ENCODE results near the gene NPEPPS.

The NPEPPS gene

DNA sequence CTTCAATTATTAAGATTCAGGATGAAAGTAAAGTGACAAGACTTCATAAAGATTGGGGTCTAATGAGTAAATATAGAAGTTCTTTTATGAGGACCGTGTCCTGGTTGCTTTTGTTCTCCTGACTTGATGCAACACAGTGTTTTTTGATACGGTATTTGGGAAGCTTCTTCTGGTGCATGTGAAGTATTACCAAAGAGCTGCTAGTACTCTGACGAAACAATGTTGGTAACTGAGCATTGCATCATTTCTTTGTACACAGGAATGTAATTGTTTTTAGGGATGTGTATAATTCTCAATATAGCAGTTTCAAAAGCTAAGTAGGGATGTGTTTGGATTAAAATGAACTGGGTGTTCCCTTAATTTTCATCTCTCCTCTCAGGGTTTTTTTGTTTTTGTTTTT is 134.7 kb downstream of the NPEPPS start:
- H3K9me3 ChIP-seq (ENCODE audit: control insufficient read depth, insufficient read depth, low read depth, low read length): no peaks in the 10 kb centered on the region
- POLR2A ChIA-PET: interaction anchor here (0.7 to 2.2 kb wide), 2 partner anchors 9 to 16 kb away, joined by 3 to 15 read pairs; partner anchors contain the start of gene KPNB1
- CTCF ChIA-PET: interaction anchor here (0.6 to 7.0 kb wide), 11 partner anchors 11 to 110 kb away, joined by 3 to 107 read pairs (median 8); no protein-coding TSS in a partner anchor
- no peak overlapping the region for H3K4me3 ChIP-seq (ENCODE audit: low read depth, low read length)
- no peaks in the 10 kb centered on the region for H3K4me1 ChIP-seq (ENCODE audit: control insufficient read depth, insufficient read depth, low read length)
- TF ChIP-seq ZNF501 (tag by site-specific recombination; IDR thresholded peaks at IDR 0.05) (no peak), SALL2 (tag by site-specific recombination; IDR thresholded peaks at IDR 0.05; ENCODE audit: borderline replicate concordance) (no peak)
- peaks cover 95 to 97% of the 10 kb centered on the region in 2 experiments for H3K36me3 ChIP-seq (ENCODE audit: control insufficient read depth in 2 of 2, insufficient read depth in 1 of 2, low read length in 2 of 2)
- no peak overlapping the region for H3K27ac ChIP-seq (ENCODE audit: extremely low read depth, low read depth, low read length)

DNA sequence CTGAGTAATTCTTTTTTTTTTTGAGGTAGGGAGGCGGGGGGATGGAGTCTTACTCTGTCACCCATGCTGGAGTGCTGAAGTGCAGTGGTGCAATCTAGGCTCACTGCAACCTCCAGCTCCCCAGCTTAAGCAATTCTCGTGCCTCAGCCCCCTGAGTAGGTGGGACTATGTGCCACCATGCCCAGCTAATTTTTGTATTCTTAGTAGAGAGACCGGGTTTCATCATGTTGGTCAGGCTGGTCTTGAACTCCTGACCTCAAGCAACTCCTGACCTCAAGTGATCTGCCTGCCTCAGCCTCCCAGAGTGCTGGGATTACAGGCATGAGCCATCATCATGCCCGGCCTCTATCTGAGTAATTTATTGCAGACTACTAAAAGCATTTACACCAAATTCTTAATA is 138.2 kb downstream of the NPEPPS start:
- H3K36me3 ChIP-seq (ENCODE audit: control insufficient read depth in 2 of 2, insufficient read depth in 1 of 2, low read length in 2 of 2): peaks cover 95 to 97% of the 10 kb centered on the region in 2 experiments
- CTCF ChIA-PET: interaction anchor here (0.6 to 1.0 kb wide), 2 partner anchors 15 to 82 kb away, joined by 3 to 4 read pairs; no protein-coding TSS in a partner anchor
- H3K4me3 ChIP-seq (ENCODE audit: low read depth, low read length): no peak overlapping the region
- POLR2A ChIA-PET: interaction anchor here (1.3 kb wide), 1 partner anchor 18 kb away, joined by 7 read pairs; no protein-coding TSS in a partner anchor
- no peaks in the 10 kb centered on the region for H3K9me3 ChIP-seq (ENCODE audit: control insufficient read depth, insufficient read depth, low read depth, low read length)
- no peak overlapping the region for H3K27ac ChIP-seq (ENCODE audit: extremely low read depth, low read depth, low read length)
- H3K4me1 ChIP-seq (ENCODE audit: control insufficient read depth, insufficient read depth, low read length): no peaks in the 10 kb centered on the region
- no peak for TF ChIP-seq ZNF626 (tag by site-specific recombination; IDR thresholded peaks at IDR 0.05)
- no peak for TF ChIP-seq ZNF211 (tag by site-specific recombination; IDR thresholded peaks at IDR 0.05; ENCODE audit: low read depth)
- no peak for TF ChIP-seq ZNF658 (tag by site-specific recombination; IDR thresholded peaks at IDR 0.05)
- no peak for TF ChIP-seq ZFP41 (tag by site-specific recombination; IDR thresholded peaks at IDR 0.05; ENCODE audit: borderline replicate concordance)
- no peak for TF ChIP-seq ZXDB (tag by site-specific recombination; IDR thresholded peaks at IDR 0.05)
- no peak for TF ChIP-seq BCL11A (tag by site-specific recombination; IDR thresholded peaks at IDR 0.05; ENCODE audit: low read depth)
- no peak for TF ChIP-seq ZNF433 (tag by site-specific recombination; IDR thresholded peaks at IDR 0.05; ENCODE audit: low read depth)
- TF ChIP-seq ZNF248 (tag by site-specific recombination; IDR thresholded peaks at IDR 0.05): no peak
- TF ChIP-seq ZBTB7A (tag by site-specific recombination; IDR thresholded peaks at IDR 0.05; ENCODE audit: low read depth): no peak
- no peak for TF ChIP-seq ZSCAN23 (tag by site-specific recombination; IDR thresholded peaks at IDR 0.05)
- TF ChIP-seq HOXA7 (CRISPR knock-in tag; IDR thresholded peaks at IDR 0.05; ENCODE audit: borderline replicate concordance): no peak
- TF ChIP-seq ZNF140 (tag by site-specific recombination; IDR thresholded peaks at IDR 0.05): no peak
- TF ChIP-seq ZNF350 (tag by site-specific recombination; IDR thresholded peaks at IDR 0.05): no peak
- TF ChIP-seq, protein P1, sequence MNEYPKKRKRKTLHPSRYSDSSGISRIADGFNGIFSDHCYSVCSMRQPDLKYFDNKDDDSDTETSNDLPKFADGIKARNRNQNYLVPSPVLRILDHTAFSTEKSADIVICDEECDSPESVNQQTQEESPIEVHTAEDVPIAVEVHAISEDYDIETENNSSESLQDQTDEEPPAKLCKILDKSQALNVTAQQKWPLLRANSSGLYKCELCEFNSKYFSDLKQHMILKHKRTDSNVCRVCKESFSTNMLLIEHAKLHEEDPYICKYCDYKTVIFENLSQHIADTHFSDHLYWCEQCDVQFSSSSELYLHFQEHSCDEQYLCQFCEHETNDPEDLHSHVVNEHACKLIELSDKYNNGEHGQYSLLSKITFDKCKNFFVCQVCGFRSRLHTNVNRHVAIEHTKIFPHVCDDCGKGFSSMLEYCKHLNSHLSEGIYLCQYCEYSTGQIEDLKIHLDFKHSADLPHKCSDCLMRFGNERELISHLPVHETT (tag by site-specific recombination; IDR thresholded peaks at IDR 0.05): no peak
- TF ChIP-seq ZNF132 (tag by site-specific recombination; IDR thresholded peaks at IDR 0.05; ENCODE audit: borderline replicate concordance): no peak
- TF ChIP-seq ZSCAN30 (tag by site-specific recombination; IDR thresholded peaks at IDR 0.05): no peak
- TF ChIP-seq, protein P2, sequence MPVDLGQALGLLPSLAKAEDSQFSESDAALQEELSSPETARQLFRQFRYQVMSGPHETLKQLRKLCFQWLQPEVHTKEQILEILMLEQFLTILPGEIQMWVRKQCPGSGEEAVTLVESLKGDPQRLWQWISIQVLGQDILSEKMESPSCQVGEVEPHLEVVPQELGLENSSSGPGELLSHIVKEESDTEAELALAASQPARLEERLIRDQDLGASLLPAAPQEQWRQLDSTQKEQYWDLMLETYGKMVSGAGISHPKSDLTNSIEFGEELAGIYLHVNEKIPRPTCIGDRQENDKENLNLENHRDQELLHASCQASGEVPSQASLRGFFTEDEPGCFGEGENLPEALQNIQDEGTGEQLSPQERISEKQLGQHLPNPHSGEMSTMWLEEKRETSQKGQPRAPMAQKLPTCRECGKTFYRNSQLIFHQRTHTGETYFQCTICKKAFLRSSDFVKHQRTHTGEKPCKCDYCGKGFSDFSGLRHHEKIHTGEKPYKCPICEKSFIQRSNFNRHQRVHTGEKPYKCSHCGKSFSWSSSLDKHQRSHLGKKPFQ (tag by site-specific recombination; IDR thresholded peaks at IDR 0.05): no peak

DNA sequence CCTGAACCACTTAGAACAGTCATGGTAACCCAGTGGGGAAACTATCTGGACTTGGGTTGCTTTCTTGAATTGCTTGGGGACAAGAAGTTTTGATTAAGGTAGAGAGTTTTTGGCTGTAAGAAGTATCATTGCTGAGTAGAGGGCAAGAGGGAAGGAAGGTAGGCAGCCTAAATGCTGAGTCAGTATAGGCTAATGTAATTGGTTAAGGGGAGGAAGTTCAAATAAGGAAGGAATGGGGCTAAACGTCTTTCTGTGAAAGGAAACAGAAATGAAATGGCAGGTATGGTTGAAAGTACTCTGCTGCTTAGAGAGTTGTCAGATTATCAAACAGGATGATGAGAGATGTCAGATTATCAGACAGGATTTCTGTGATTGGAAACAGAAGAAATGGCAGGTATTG is 139.2 kb downstream of the NPEPPS start:
- peaks cover 97 to 98% of the 10 kb centered on the region in 2 experiments for H3K36me3 ChIP-seq (ENCODE audit: control insufficient read depth in 2 of 2, insufficient read depth in 1 of 2, low read length in 2 of 2)
- H3K4me3 ChIP-seq (ENCODE audit: low read depth, low read length): no peak overlapping the region
- no peaks in the 10 kb centered on the region for H3K9me3 ChIP-seq (ENCODE audit: control insufficient read depth, insufficient read depth, low read depth, low read length)
- TF ChIP-seq ZNF610 (tag by site-specific recombination; IDR thresholded peaks at IDR 0.05; ENCODE audit: borderline replicate concordance): no peak
- TF ChIP-seq PRDM1 (tag by site-specific recombination; IDR thresholded peaks at IDR 0.05): 0 out of 2 replicates have a peak, but pooled peaks have one; percentile 31
- ChIA-PET CTCF (interaction anchor here (0.5 to 0.9 kb wide), 2 partner anchors 15 to 50 kb away, joined by 3 read pairs; no protein-coding TSS in a partner anchor), POLR2A (interaction anchor here (0.5 to 2.0 kb wide), 2 partner anchors 17 to 19 kb away, joined by 3 to 8 read pairs; no protein-coding TSS in a partner anchor)
- 0 out of 2 replicates have a peak overlapping the region, but pooled peaks have one; percentile 22 for H3K27ac ChIP-seq (ENCODE audit: extremely low read depth, low read depth, low read length)
- H3K4me1 ChIP-seq (ENCODE audit: control insufficient read depth, insufficient read depth, low read length): no peaks in the 10 kb centered on the region

Data from HEK293 (cell line).